ENCODE results near the gene DNAJC5G.
"Not testable (repeated sequence)": the region's sequence is repeated elsewhere in the genome, so short reads cannot be mapped to it uniquely, and the experiment has no call there.

DNAJC5G gene

GRCh38 chr2:27255187-27255586 is 20.0 kb upstream of the DNAJC5G start:
- no peak for DNase-seq

- DNase-seq = no peak
These were observed 19.6 kb upstream of the DNAJC5G start for GRCh38 chr2:27255660-27256059.

DNA sequence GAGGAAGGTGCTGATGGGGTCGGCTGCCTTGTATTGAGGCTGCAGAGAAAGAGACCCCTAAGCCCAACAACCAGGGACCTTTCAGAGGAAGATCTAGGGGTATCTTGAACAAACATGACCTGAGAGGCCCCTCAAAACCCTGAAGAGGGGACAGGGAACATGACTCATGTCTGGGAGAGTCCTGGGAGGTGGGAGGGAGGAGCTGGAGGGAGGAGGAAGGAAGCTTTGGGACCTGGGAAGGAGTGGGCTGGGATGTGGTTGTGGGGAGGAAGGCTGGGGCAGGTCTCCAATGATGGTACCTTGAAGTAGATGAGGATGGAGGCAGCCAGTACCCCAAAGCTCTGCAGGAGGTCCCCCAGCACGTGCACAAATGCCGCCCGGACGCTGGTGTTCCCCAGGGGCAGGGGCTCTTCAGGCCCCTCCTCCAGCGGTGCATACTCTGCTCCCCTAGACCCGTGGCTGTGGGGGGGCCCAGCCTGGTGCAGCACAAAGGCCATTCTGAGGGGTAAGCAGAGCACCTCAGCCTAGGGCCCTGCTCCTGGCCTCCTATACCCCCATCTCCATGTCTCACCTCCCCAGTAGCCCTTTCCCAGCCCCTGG is 18.3 kb upstream of the DNAJC5G start:
- no peak for DNase-seq

DNA sequence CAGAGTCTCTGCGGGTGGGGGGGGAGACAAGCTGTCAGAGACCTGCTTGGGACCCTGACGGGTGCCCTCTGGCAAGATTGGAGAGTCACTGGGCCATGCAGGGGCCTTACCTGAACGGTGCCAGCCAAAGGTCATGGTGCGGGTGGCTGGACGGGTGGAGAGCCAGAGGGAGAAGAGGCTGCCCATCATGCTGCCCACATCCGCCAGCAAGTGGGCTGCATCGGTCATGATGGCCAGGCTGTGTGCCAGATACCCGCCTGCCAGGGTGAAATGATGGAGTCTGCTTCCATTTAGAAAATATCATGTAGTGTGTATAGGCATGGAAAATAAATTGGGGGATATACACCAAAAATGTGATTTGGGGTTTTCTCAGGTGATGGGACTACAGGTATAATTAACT is 17.2 kb upstream of the DNAJC5G start:
- no peak for DNase-seq

DNA sequence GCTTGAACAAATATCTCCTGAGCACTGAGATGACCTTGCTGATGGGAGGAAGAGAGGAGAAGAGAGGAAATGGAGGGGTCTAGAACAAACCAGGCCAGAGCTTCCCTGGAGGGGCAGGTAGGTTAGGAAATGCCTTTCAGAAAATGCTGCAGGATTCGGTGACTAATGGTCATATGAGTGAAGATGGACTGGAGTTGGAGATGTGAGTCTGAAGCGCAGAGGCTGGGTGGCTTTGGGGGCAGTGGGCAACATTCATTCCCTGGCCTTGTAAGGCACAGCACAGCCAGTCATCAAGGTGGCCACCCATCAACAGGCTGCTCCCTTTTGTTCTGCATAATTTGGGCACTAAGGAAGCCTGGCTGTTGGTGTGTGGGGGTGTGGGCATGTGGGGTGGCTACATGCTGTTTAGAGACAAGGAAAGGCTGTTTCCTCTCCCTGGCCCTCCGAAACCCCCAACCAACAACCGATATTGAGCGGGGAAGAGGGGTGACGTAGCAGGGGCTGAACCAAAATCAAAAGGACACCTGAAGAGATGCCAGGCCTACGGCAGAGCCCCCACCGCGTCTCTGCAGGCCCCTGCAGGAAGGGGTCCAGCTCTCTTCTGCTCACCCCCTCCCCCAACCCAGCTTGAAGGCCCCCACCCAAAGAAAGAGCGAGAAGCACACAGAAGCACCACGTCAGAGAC is 13.8 kb upstream of the DNAJC5G start:
- DNase-seq = no peak

GRCh38 chr2:27261926-27262298 is 13.3 kb upstream of the DNAJC5G start:
- no peak for DNase-seq

- no peak for DNase-seq
These were observed 12.6 kb upstream of the DNAJC5G start, which contains the start of gene SLC30A3 for GRCh38 chr2:27262379-27263286. SLC30A3 (minus strand) TSS chr2:27263047; CDS start chr2:27262906, 141 bp downstream.

DNA sequence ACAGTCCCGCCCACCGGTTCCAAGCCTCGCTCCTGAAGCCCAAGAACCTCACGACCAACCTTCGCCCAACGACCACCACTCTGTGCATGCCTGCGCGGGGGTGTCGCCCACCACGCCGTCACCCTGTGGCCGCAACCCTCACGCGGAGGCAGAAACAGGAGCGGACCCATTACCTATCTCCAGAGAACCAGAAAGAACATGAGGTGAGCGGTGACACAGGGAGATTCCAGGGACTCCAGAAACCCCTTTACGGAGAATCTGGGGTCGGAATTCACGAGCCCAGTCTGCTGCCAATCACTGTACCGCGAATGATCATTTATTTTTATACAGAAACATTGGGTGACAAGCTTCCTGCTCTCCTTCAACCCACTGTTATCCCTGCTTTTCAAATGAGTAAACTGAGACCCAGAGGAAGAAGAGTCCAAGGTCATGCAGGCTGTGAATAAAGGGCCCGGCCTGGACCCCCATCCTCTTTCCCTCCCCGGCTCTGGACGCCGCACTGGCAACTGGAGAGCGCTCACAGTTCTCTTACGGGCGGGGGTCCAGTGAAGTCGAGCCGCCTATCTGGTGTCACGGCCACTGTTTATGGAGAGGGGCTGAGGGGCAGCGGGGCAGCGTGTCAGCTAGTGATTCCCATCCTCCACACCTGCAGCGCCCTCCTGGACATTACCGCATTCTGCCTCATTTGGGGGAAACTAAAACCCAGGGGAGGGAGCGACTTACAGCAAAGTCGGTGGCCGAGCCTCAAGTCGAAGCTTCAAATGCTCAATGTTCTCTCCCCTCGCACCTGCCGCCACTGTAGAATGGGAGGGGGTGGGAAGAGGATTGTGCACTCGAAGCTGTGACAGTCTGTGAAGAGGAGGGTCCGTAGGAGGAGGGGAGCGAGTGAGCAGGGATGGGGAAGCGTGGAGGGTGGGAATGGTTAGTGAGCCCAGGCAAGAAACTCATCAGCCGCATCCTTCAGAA is 11.7 kb upstream of the DNAJC5G start:
- no peak for DNase-seq

DNA sequence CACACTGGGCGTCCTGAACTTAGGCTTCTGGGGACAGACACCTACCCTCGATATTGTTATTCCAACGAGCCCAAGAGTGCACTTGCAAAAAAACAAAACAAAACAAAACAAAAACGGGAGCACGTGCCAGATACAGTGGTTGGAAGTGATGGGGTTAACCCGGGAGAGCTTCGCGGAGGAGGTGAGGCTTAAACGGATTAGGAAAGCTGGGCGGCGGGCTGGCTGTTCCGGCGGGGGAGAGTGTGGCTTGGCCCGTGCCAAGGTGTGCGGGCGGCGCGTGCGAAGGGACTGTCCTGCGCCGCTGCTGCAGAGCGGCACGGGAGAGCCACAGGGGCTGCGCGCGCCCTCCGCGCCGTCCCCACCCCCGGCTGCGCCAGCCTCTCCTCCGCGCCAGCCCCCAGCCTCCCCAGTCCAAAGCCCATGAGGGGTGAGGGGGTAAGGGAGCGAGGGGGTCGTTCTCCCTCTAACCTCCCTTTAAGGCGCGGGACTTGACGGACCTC is 10.9 kb upstream of the DNAJC5G start:
- DNase-seq = no peak

DNA sequence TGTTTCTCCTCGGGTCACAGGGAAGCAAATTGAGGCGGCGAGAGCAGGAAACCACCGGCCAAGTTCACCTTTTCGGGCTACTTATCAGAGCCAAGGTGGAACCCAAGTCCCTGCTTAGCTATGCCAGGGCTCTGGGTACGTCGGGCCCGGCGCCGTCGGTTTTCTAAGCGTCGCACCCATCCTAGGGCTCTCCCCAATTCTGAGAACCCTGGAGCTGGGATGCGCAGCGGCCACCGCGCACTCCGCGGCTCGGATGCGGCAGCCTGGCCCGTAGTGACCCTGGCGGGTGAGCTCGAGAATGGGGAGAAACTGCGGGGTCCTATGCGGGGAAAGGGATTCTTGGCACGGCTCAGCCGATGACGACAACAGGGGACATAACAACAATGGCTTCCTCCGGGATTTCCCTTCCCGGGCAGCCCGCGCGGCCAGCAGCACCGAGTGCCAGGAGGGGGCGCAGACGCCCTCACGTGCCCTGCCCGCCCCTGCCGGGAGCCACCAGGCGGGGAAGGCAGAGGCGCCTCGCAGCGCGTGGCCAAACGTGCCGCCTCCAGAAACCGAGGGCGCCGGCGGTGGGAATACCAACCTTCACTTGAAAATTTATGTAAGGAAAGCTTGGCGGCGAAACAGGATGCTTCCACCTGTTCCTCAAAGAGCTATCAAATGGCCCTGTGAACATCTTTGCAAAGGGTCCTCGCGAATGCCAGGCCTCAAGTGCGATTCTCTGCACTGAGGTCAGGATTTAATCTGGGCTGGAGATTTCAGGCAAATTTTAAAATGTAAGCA is 10.3 kb upstream of the DNAJC5G start:
- DNase-seq = peak; percentile 32

DNA sequence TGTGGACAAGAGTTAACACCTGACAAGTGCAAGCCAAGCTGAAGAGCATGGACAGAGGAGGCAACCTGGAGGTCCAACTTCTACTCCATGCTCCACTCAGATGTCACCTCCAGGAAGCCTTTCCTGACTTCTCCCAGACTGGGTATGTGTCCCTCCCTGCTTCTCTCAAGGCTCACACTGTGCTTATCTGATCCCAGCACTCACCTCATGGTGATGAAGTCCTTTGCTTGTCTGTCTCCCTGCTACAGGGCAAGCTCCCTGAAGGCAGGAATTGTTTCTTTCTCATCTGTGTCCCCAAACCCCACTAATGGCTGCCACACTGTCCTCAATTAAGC is 9.7 kb upstream of the DNAJC5G start:
- no peak for DNase-seq

GRCh38 chr2:27268296-27268695 is 6.9 kb upstream of the DNAJC5G start:
- DNase-seq = not testable (repeated sequence)

GRCh38 chr2:27270131-27270530 is 5.1 kb upstream of the DNAJC5G start:
- DNase-seq = no peak

DNA sequence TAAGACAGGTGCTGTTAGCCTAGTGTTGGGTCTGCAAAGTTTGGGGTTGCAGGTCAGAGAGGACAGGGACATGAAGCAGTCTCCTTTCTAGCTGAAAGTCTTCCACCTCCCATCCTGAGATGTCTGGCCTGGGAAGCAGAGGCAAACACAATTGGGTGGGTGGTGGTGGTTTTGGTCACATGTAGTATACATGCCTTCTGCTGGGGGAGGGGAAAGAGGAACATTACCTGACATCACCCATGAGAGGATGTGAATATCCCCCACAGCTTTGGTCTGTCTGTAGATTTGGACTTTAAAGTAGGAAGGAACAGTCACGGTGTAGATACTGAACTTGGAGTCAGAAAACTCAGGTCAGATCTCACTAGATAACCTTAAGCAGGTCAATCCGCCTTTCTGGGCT is 4.6 kb upstream of the DNAJC5G start:
- DNase-seq = no peak

DNA sequence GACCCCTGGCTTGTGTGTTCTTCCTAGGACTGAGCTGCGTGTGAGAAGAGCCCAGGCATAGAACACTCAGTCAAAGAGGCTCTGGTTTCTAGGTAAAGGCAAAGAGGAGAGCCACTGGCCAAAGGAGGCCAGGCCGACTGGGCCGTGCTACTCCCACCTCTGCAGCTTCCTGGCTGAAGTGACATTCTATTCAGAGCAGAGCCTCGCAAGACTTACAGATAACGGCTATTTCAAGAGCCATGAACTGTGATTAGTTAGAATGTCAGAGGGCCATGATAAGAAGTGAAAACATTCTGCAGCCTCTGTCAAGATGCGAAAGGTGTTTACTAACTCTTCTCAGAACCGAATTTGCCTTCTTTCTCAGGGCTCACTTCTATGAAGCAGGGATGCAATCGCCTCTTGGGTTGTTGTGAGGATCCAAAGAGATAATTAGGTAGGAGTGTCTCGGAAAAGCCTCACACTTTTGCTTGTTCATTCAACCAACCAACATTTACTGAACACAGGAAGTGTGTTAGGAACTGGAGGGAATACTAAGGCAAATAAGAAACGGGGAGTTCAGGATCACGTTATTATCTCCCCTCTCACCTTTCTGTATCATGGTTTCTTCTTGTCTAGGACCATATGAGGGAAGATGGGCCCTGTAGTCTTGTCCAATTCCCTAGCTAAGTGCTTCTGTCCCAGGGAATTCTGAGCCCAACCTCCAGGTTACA is 3.4 kb upstream of the DNAJC5G start:
- DNase-seq = no peak

- DNase-seq = not testable (repeated sequence)
These were observed 2.4 kb upstream of the DNAJC5G start for GRCh38 chr2:27272537-27273522.

DNA sequence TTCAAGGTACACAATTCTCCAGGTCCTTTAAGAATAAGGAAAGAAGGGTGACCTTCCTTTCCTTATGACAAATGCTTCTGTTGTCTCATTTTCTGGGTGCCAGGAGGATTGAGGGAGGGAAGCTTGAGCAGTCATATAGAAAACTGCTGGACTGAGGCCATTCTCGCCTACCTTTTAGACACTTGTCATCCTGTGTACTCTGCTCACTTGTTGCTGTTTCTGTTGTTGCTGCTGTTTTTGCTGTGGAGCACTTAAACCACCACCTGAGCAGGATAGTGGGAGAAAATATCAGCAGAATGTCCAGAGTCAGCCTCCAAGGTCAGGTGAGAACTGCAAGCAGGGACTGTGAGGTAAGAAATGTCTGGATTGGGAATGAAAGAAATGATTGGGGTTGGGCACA is 2.8 kb downstream of the DNAJC5G start:
- no peak for DNase-seq

GRCh38 chr2:27280826-27281225 is 5.6 kb downstream of the DNAJC5G start:
- DNase-seq = no peak

GRCh38 chr2:27281442-27281841 is 6.2 kb downstream of the DNAJC5G start:
- DNase-seq = no peak
